Measurements from ENCODE around the gene FADD. TPM values are rescaled to one million over a fixed set of nuclear protein-coding genes. Genes with fewer than 3 reads are reported as not detected.

Gene FADD
- total and polyA plus RNA-seq, 10 donors, result 11.3 to 28.8 (median 23.1) TPM

DNA sequence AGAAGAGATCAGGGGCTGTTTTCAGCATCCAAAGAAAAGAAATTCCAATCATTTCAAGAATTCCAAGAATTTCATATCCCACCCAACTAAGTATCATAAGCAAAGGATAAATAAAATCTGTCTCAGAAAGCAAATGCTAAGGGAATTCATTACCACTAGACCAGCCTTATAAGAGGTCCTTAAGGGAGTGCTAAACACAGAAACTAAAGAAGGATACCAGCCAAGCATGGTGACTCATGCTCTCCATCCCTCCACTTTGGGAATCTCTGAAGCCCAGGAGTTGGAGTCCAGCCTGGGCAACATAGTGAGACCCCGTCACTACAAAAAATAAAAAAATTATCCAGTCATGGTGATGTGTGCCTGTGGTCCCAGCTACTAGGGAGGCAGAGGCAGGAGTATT lies 17.8 kb downstream of the FADD start:
- 86 to 100% (median 95%) methylated on average over 1 of the region's 1 CpG for WGBS, 5 donors
- Histone ChIP-seq H3K4me3 (no peak overlapping the region), H3K36me3 (no peaks in the 10 kb centered on the region), H3K9me3 (no peaks in the 10 kb centered on the region), H3K27me3 (replicated peaks in 1 of 7) (peaks cover 0 to 4% (median 0%) of the 10 kb centered on the region in 7 donors), H3K4me1 (peaks cover 0 to 6% (median 0%) of the 10 kb centered on the region in 6 donors), H3K27ac (peak overlapping the region in 5 of 8 donors; percentile 62 to 79 (median 65))
- intact Hi-C loops (cut with DNase I; ENCODE audit: low total_unique reads), result no loop called here
- DNase-seq, result no peak
- TF ChIP-seq POLR2A (IDR thresholded peaks at IDR 0.05), result no peak
- no peak for TF ChIP-seq POLR2AphosphoS5 (IDR thresholded peaks at IDR 0.05)
- TF ChIP-seq, protein P1, sequence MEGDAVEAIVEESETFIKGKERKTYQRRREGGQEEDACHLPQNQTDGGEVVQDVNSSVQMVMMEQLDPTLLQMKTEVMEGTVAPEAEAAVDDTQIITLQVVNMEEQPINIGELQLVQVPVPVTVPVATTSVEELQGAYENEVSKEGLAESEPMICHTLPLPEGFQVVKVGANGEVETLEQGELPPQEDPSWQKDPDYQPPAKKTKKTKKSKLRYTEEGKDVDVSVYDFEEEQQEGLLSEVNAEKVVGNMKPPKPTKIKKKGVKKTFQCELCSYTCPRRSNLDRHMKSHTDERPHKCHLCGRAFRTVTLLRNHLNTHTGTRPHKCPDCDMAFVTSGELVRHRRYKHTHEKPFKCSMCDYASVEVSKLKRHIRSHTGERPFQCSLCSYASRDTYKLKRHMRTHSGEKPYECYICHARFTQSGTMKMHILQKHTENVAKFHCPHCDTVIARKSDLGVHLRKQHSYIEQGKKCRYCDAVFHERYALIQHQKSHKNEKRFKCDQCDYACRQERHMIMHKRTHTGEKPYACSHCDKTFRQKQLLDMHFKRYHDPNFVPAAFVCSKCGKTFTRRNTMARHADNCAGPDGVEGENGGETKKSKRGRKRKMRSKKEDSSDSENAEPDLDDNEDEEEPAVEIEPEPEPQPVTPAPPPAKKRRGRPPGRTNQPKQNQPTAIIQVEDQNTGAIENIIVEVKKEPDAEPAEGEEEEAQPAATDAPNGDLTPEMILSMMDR (IDR thresholded peaks at IDR 0.05 in 8 of 11, conservative IDR thresholded peaks at IDR 0.05 in 3 of 11), result no peak

DNA sequence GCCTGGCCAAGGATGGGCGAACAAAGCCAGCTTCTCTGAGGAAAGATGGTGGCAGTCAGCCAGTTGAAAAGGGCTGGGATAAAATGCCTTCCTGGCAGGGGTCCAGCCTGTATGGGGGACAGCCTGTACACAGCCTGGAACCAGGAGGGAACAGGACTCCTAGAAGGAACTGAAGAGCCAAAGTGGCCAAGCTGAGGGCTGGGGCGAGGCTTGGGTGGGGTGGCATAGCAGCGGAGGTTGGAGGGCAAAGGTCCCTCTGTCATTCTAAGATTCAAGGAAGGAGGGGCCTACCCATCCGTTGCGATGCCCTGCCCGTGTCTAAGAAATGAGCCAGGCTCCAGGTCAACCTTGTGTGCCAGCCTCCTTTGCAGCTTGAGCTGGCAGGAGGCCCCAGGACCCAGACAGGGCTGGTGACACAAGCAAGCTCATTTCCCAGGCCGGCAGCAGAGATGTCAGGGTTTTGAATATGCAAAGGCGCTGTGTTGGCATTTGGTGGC lies 22.6 kb downstream of the FADD start:
- Histone ChIP-seq H3K4me1 (peaks cover 0 to 5% (median 0%) of the 10 kb centered on the region in 6 donors), H3K27me3 (replicated peaks in 1 of 7) (no peaks in the 10 kb centered on the region), H3K36me3 (no peaks in the 10 kb centered on the region), H3K27ac (no peak overlapping the region), H3K9me3 (no peaks in the 10 kb centered on the region), H3K4me3 (no peak overlapping the region)
- TF ChIP-seq, protein P1 (IDR thresholded peaks at IDR 0.05 in 8 of 11, conservative IDR thresholded peaks at IDR 0.05 in 3 of 11), result no peak
- TF ChIP-seq POLR2AphosphoS5 (IDR thresholded peaks at IDR 0.05) (no peak), POLR2A (IDR thresholded peaks at IDR 0.05) (no peak)
- DNase-seq, result no peak
- 63 to 85% (median 75%) methylated on average over 7 to 8 of the region's 8 CpGs for whole genome bisulfite sequencing, 5 donors
- intact Hi-C loops (cut with DNase I; ENCODE audit: low total_unique reads), result no loop called here

DNA sequence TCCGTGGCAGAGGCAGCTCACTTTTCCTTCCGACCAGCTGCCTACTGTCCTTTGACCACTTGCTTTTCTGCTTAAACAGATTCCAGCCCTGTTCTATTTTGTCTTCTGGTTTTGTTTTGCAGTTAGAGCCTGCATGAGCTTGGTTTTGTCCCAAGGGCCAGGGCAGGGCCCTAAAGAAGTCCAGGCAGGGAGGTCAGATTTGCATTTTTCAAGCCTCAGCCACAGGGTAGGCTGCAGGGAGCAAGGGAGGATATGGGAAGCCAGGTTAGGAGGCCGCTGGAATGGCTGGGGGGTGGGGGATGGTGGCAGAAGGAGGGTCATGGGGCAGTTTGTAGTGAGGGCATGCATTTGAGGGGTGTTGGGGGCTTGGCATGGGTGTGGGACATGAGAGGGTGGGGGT lies 23.1 kb downstream of the FADD start:
- Histone ChIP-seq H3K27me3 (replicated peaks in 1 of 7) (no peaks in the 10 kb centered on the region), H3K27ac (no peak overlapping the region), H3K4me3 (no peak overlapping the region), H3K9me3 (no peaks in the 10 kb centered on the region), H3K4me1 (peaks cover 0 to under 1% (median 0%) of the 10 kb centered on the region in 6 donors), H3K36me3 (no peaks in the 10 kb centered on the region)
- no peak for TF ChIP-seq POLR2A (IDR thresholded peaks at IDR 0.05)
- TF ChIP-seq POLR2AphosphoS5 (IDR thresholded peaks at IDR 0.05), result no peak
- TF ChIP-seq, protein P1 (IDR thresholded peaks at IDR 0.05 in 8 of 11, conservative IDR thresholded peaks at IDR 0.05 in 3 of 11), result no peak
- DNase-seq, result no peak
- 75 to 92% (median 79%) methylated on average over 3 of the region's 3 CpGs for WGBS, 5 donors
- intact Hi-C loops (cut with DNase I; ENCODE audit: low total_unique reads), result no loop called here

DNA sequence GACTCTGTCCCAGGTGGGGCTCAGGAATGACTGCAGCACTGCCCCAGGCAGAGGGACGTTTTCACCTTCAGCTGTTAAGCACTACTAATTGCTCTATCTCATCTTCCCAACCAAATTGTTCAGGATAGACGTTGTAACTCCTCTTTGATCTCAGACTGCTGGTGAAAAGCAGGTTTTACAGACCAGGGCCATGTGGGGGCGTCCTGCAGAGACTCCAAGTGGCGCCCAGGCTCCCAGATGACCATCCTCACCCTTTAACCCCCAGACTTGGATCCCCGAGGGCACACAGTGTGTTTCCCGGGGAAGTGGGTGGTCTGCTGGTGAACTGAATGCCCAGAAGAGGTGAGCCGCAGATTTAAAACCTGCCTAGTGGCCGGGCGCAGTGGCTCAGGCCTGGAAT lies 23.9 kb downstream of the FADD start:
- intact Hi-C loops (cut with DNase I; ENCODE audit: low total_unique reads), result no loop called here
- Histone ChIP-seq H3K27me3 (replicated peaks in 1 of 7) (no peaks in the 10 kb centered on the region), H3K9me3 (no peaks in the 10 kb centered on the region), H3K36me3 (no peaks in the 10 kb centered on the region), H3K4me3 (no peak overlapping the region), H3K4me1 (no peaks in the 10 kb centered on the region), H3K27ac (no peak overlapping the region)
- WGBS, 5 donors, result 21 to 59% (median 53%) methylated on average over 4 to 9 of the region's 9 CpGs
- no peak for TF ChIP-seq POLR2AphosphoS5 (IDR thresholded peaks at IDR 0.05)
- TF ChIP-seq, protein P1 (IDR thresholded peaks at IDR 0.05 in 8 of 11, conservative IDR thresholded peaks at IDR 0.05 in 3 of 11), result no peak
- TF ChIP-seq POLR2A (IDR thresholded peaks at IDR 0.05), result no peak
- no peak for DNase-seq
